GM21717 (cell line): ENCODE results near the gene RAB6D.
"Not testable (repeated sequence)": the region's sequence is repeated elsewhere in the genome, so short reads cannot be mapped to it uniquely, and the experiment has no call there.

Experiments used
- ATAC-seq: cut with Tn5 transposase; IDR thresholded peaks from one replicate; pipeline ENCODE4 v1.9.1; 2021; ENCODE audit warnings: mild to moderate bottlenecking, moderate library complexity; ENCODE audit not compliant: unreplicated experiment

The RAB6D gene

GRCh38 chr2:131367352-131367751, 3.4 kb upstream of the RAB6D start:
- ATAC-seq = no peak

- no peak for ATAC-seq
Measured at GRCh38 chr2:131366643-131367042, 2.7 kb upstream of the RAB6D start.

- no peak for ATAC-seq
Measured at GRCh38 chr2:131365452-131365851, 1.5 kb upstream of the RAB6D start.

GRCh38 chr2:131363213-131363612, 755 bp downstream of the RAB6D start:
- ATAC-seq = not testable (repeated sequence)

- ATAC-seq = not testable (repeated sequence)
Measured at GRCh38 chr2:131361773-131362172, 2.2 kb downstream of the RAB6D start.

- ATAC-seq = not testable (repeated sequence)
Measured at GRCh38 chr2:131353167-131353697, 10.7 kb downstream of the RAB6D start.

GRCh38 chr2:131349021-131349420, 14.9 kb downstream of the RAB6D start:
- ATAC-seq = no peak

- not testable (repeated sequence) for ATAC-seq
Measured at GRCh38 chr2:131347035-131347434, 16.9 kb downstream of the RAB6D start.

- ATAC-seq = not testable (repeated sequence)
Measured at GRCh38 chr2:131339307-131339706, 24.7 kb downstream of the RAB6D start.

GRCh38 chr2:131335319-131335718, 28.6 kb downstream of the RAB6D start:
- ATAC-seq = not testable (repeated sequence)

GRCh38 chr2:131332709-131333108, 31.3 kb downstream of the RAB6D start:
- not testable (repeated sequence) for ATAC-seq

GRCh38 chr2:131331000-131331399, 33.0 kb downstream of the RAB6D start:
- not testable (repeated sequence) for ATAC-seq

GRCh38 chr2:131322209-131322608, 41.8 kb downstream of the RAB6D start:
- no peak for ATAC-seq

- not testable (repeated sequence) for ATAC-seq
Measured at GRCh38 chr2:131321344-131321743, 42.6 kb downstream of the RAB6D start.

GRCh38 chr2:131311001-131311400, 53.0 kb downstream of the RAB6D start:
- not testable (repeated sequence) for ATAC-seq
